Stimulated activated CD8-positive, alpha-beta memory T cell treated with anti-CD3 and anti-CD28 coated beads, Interleukin-7, amount 100 ng/mL, for 48 hours (primary cell): ENCODE measurements around the gene ARHGEF4.

ENCODE experiments used
- DNase-seq, 2 donors: peaks; one replicate each; pipeline ENCODE4 v3.0.0-alpha.2; 2020; ENCODE audit warnings: low read depth in 1 of 2; ENCODE audit errors: extremely low read depth in 1 of 2

The ARHGEF4 gene

GRCh38 chr2:131006561-131006960 is 169.8 kb downstream of the ARHGEF4 start:
- DNase-seq, result no peak

GRCh38 chr2:131008967-131009366 is 172.3 kb downstream of the ARHGEF4 start:
- DNase-seq, result no peak

GRCh38 chr2:131009713-131010475 is 173.2 kb downstream of the ARHGEF4 start:
- no peak for DNase-seq

- DNase-seq, result no peak
These were observed 173.9 kb downstream of the ARHGEF4 start for GRCh38 chr2:131010566-131010965.

- DNase-seq, result no peak
These were observed 174.8 kb downstream of the ARHGEF4 start for GRCh38 chr2:131011486-131011885.

- no peak for DNase-seq
These were observed 177.4 kb downstream of the ARHGEF4 start for GRCh38 chr2:131014141-131014540.

- DNase-seq, result no peak
These were observed 179.1 kb downstream of the ARHGEF4 start for GRCh38 chr2:131015764-131016163.

- no peak for DNase-seq
These were observed 180.4 kb downstream of the ARHGEF4 start for GRCh38 chr2:131016826-131017741.

GRCh38 chr2:131022731-131023130 is 186.0 kb downstream of the ARHGEF4 start:
- DNase-seq, result no peak

- DNase-seq, result no peak
These were observed 187.0 kb downstream of the ARHGEF4 start for GRCh38 chr2:131023758-131024157.

GRCh38 chr2:131026919-131027318 is 190.2 kb downstream of the ARHGEF4 start:
- DNase-seq, result no peak

GRCh38 chr2:131027566-131028528 is 191.1 kb downstream of the ARHGEF4 start:
- DNase-seq, result no peak

- DNase-seq, result no peak
These were observed 193.1 kb downstream of the ARHGEF4 start for GRCh38 chr2:131029812-131030211.

- DNase-seq, result no peak
These were observed 193.8 kb downstream of the ARHGEF4 start for GRCh38 chr2:131030478-131030971.

- DNase-seq, result no peak
These were observed 194.7 kb downstream of the ARHGEF4 start for GRCh38 chr2:131031431-131031841.

- DNase-seq, result no peak
These were observed 195.2 kb downstream of the ARHGEF4 start for GRCh38 chr2:131031875-131032274.

- no peak for DNase-seq
These were observed 195.7 kb downstream of the ARHGEF4 start for GRCh38 chr2:131032393-131032836.

GRCh38 chr2:131033786-131034121 is 197.0 kb downstream of the ARHGEF4 start:
- no peak for DNase-seq

- DNase-seq, result no peak
These were observed 197.7 kb downstream of the ARHGEF4 start for GRCh38 chr2:131034122-131035051.
